OCI-LY3 (cell line): ENCODE results near the gene GFM1.

Experiments used
- H2AFZ ChIP-seq: fragments of 200-600, 300-600 bp; shearing (Covaris generic); 2 replicates; pipeline ENCODE4 v1.6.0; 2014; ENCODE audit warnings: antibody characterized with exemption, low read depth, low read length
- H3K27ac ChIP-seq: fragments of 200-600, 300-600 bp; sonication (generic); 2 replicates; pipeline ENCODE4 v1.5.1; 2014; ENCODE audit warnings: mild to moderate bottlenecking, low read length, moderate library complexity, mixed read lengths
- H3K27me3 ChIP-seq: fragments of 200-600, 300-600 bp; sonication (generic); 2 replicates; pipeline ENCODE4 v1.6.1; 2014; ENCODE audit warnings: low read depth, low read length, mixed read lengths
- H3K36me3 ChIP-seq: fragments of 200-600, 300-600 bp; sonication (generic); replicated peaks from 2 replicates; pipeline ENCODE3; 2014; ENCODE audit warnings: low read depth, low read length, mixed read lengths
- H3K4me1 ChIP-seq: fragments of 300-600, 200-600 bp; sonication (generic); 2 replicates; pipeline ENCODE4 v1.6.1; 2014; ENCODE audit warnings: low read length, mixed read lengths
- H3K4me2 ChIP-seq: fragments of 200-600, 300-600 bp; sonication (generic); 2 replicates; pipeline ENCODE4 v1.6.1; 2014; ENCODE audit warnings: low read length, mixed read lengths
- H3K4me3 ChIP-seq: fragments of 300-600, 200-600 bp; sonication (generic); 2 replicates; pipeline ENCODE4 v1.5.1; 2014; ENCODE audit warnings: antibody characterized with exemption, mild to moderate bottlenecking, low read length, moderate library complexity
- H3K79me2 ChIP-seq: fragments of 300-600, 200-600 bp; shearing (Covaris generic); 2 replicates; pipeline ENCODE4 v1.6.1; 2014; ENCODE audit warnings: mild to moderate bottlenecking, low read length, mixed read lengths
- H3K9ac ChIP-seq: fragments of 300-600, 200-600 bp; shearing (Covaris generic); 2 replicates; pipeline ENCODE4 v1.6.0; 2014; ENCODE audit warnings: mild to moderate bottlenecking, low read length, moderate library complexity
- H3K9me3 ChIP-seq: fragments of 200-600, 300-600 bp; shearing (Covaris generic); 2 replicates; pipeline ENCODE4 v1.6.1; 2014; ENCODE audit warnings: low read length, mixed read lengths; ENCODE audit not compliant: insufficient read depth
- H4K20me1 ChIP-seq: fragments of 200-600, 300-600 bp; sonication (generic); 2 replicates; pipeline ENCODE4 v1.6.1; 2016; ENCODE audit warnings: low read length, mixed read lengths; ENCODE audit not compliant: insufficient read depth
- CTCF ChIP-seq: fragments of 200-600, 300-600 bp; sonication (generic); IDR thresholded peaks from 2 replicates; pipeline ENCODE4 v1.5.1; 2014; ENCODE audit warnings: antibody characterized with exemption, low read length, low read depth
- EZH2phosphoT487 ChIP-seq: fragments of 200-600 bp; shearing (Covaris generic); IDR thresholded peaks from 2 replicates; pipeline ENCODE4 v1.6.1; 2018; ENCODE audit warnings: antibody characterized with exemption, mixed run types, low read depth

GFM1 gene

DNA sequence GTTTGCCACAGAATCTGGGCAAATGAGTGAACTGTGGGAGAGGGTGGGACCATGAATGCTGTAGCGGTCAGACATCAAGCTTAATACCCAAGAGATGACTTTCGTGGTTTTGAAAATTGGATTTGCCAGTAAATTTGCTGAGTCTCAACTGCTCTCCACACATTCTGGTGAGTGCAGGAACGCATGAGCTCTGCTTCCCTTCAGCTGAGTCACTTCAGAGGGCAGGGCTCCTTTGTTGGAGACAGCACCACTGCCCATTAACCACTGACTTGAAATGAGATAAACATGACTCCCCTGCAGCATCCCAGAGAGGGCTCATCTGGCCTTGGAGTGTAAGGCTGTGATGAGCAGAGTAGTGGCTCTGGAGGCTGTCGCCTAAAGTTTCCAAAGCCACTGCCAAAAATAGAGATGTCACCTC lies 65.3 kb downstream of the GFM1 start:
- no peak overlapping the region for H3K27ac ChIP-seq
- H3K9me3 ChIP-seq, result no peaks in the 10 kb centered on the region
- H3K4me3 ChIP-seq, result no peak overlapping the region
- H3K79me2 ChIP-seq, result no peaks in the 10 kb centered on the region
- H3K9ac ChIP-seq, result no peak overlapping the region
- H3K27me3 ChIP-seq, result no peaks in the 10 kb centered on the region
- no peak for TF ChIP-seq CTCF
- no peak for TF ChIP-seq EZH2phosphoT487
- H3K4me1 ChIP-seq, result peaks cover 9% of the 10 kb centered on the region
- peaks cover 29% of the 10 kb centered on the region for H3K36me3 ChIP-seq
- no peaks in the 10 kb centered on the region for H4K20me1 ChIP-seq
- no peak overlapping the region for H2AFZ ChIP-seq
- H3K4me2 ChIP-seq, result no peak overlapping the region

DNA sequence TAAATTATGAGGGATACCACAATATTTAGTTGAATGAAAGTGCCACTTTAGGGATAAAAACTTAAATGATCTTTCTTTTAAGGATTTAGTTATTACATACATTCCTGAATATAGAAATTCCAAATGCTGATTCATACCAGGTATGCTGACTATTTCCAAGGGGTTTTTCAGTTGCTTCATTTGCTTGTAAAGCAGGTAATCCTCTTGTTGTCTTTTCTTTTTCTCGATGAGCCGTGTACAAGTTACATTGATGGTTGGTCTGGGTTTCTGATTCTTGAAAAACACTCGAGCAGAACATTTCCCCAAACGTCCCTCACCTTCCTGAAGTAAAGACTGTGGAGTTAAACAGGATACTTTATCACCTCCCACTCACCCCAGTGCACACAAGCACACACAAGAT lies 66.3 kb downstream of the GFM1 start:
- Histone ChIP-seq H3K36me3 (peaks cover 25% of the 10 kb centered on the region), H3K4me3 (no peak overlapping the region), H3K27me3 (no peaks in the 10 kb centered on the region), H3K9ac (no peak overlapping the region), H4K20me1 (no peaks in the 10 kb centered on the region), H3K4me2 (no peak overlapping the region), H3K9me3 (no peaks in the 10 kb centered on the region), H3K79me2 (no peaks in the 10 kb centered on the region), H3K4me1 (peaks cover 9% of the 10 kb centered on the region), H2AFZ (no peak overlapping the region), H3K27ac (no peak overlapping the region)
- TF ChIP-seq CTCF (no peak), EZH2phosphoT487 (no peak)

DNA sequence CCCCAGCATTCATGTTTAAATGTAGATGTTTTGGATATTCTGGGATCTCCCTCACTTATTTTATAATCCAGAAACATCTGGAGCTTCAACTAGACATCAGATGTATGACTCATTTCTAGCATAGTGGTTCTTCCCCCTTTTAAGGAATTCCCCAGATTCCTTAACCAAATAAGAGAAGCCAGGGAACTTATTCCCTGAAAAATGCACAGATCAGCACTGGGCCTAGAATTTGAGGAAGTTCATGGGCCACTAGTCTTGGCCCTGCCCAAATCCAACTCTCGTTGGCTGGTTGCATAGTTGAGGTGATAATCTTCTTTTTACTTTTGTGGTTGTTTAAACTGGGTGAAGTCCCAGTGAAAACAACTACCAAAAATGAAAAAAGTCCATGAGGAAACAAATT lies 67.6 kb downstream of the GFM1 start:
- Histone ChIP-seq H3K4me3 (no peak overlapping the region), H3K79me2 (no peaks in the 10 kb centered on the region), H3K9me3 (no peaks in the 10 kb centered on the region), H3K27me3 (no peaks in the 10 kb centered on the region), H3K36me3 (peaks cover 25% of the 10 kb centered on the region), H3K4me1 (peaks cover 9% of the 10 kb centered on the region), H3K27ac (no peak overlapping the region), H4K20me1 (no peaks in the 10 kb centered on the region), H2AFZ (no peak overlapping the region), H3K9ac (no peak overlapping the region), H3K4me2 (no peak overlapping the region)
- no peak for TF ChIP-seq EZH2phosphoT487
- TF ChIP-seq CTCF, result no peak

DNA sequence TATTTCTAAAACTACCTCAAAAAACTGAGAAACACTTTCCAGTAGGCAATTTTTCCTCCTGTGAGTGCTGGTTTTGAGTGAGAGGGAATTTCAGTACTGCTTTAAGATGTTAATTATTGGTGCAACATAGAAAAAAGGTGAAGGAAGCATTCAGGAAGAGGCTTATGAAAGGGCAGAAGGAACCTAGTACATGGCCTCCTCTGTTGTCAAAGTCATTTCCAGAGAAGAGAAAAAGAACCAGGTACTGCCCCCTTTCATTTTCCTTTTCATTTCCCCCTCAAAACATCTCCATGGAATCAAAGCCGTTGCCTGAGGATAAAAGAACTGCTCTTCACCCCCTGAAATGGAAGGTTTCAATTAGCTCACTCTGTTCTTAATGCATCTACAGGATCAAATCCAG lies 68.1 kb downstream of the GFM1 start:
- peaks cover 25% of the 10 kb centered on the region for H3K36me3 ChIP-seq
- H3K27ac ChIP-seq, result no peak overlapping the region
- H2AFZ ChIP-seq, result no peak overlapping the region
- H4K20me1 ChIP-seq, result no peaks in the 10 kb centered on the region
- no peaks in the 10 kb centered on the region for H3K79me2 ChIP-seq
- H3K9ac ChIP-seq, result no peak overlapping the region
- H3K27me3 ChIP-seq, result no peaks in the 10 kb centered on the region
- no peak for TF ChIP-seq EZH2phosphoT487
- TF ChIP-seq CTCF, result no peak
- no peak overlapping the region for H3K4me3 ChIP-seq
- H3K4me2 ChIP-seq, result no peak overlapping the region
- H3K4me1 ChIP-seq, result peaks cover 9% of the 10 kb centered on the region
- no peaks in the 10 kb centered on the region for H3K9me3 ChIP-seq
